NCI-H526 (cell line): ENCODE measurements around the gene TMEM74B.

Experiments
- DNase-seq, 2 experiments: peaks; one replicate each; lab custom pipeline; 2025; lab: John Stamatoyannopoulos, UW

Gene TMEM74B

DNA sequence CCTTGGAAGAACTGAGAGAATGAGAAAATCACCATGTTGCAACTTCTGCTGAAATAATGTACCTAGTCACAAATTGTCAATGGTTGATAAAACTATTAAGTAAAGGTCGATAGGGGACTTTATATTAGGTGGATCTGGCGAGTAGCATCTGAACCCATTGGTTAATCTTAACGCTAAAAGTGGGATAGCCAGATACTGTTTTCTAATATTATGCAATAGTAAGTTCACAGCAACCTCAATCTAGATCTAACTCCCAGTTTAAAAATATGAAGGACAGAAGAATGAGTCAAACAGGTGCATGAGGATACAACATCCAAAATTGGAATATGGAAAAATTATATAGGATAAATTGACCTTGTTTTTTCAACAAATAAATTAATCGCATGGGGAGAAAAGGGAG is 47.5 kb downstream of the TMEM74B start:
- DNase-seq, result no peak

DNA sequence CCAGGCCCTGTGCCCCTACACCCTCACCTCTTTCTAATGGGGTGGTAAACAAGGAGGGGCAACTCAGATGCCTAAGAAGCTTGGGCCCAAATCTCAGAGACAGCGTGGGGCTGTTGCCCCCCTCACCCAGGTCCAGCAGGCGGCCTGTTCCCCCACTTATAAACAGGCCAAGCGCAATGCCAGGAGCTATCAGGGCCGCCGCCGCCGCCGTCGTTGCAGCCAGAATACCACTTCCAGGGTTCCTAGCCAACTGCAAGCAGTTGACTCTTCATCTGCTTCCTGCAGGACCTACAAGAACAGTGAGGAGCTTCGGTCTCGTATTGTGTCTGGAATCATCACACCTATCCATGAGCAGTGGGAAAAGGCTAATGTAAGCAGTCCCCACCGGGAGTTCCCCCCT is 49.9 kb downstream of the TMEM74B start:
- no peak for DNase-seq

DNA sequence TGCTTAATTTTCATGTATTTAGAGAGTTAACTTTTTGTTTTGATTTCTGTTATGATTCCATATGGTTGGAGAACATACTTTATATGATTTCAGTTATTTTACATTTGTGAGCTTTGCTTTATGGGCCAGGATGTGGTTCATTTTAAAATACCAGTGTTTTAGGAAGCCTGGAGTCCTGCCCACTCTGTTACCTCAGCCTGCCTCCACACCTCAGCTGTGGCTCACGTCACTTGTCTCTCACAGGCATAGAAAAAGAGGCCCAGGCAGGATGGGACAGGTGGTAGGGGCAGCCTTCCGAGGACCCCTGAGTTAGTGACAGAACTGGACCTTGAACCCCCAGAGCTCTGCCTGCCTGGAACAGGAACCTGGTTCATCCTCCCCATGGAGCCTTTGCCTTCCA is 50.4 kb downstream of the TMEM74B start:
- no peak for DNase-seq

GRCh38 chr20:1131354-1131753 is 53.4 kb downstream of the TMEM74B start:
- DNase-seq, result no peak

DNA sequence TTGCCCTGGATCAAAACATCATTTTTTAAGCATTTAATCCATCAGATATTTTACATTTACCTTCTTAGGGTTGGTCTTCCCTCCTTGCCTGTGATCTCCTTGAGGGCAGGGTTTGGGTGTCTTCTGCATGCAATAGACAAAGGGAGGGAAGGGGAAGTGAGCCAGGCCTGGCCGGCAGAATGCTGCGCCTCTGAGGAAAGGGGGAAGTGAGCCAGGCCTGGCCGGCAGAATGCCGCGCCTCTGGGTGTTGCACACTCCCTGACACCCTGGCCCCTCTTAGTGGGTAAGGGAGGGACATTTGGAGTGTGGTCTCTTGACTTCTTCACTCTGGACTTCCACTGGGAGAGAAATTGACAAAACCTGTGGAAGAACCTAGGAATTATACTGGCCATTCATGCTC is 53.9 kb downstream of the TMEM74B start:
- DNase-seq, result no peak
